ENCODE results near the gene TTC16.

GRCh38 chr9:127753622-127754021 is 37.7 kb downstream of the TTC16 start:
- TF ChIP-seq RAD21 (IDR thresholded peaks at IDR 0.05) (no peak), CTCF (IDR thresholded peaks at IDR 0.05; ENCODE audit: low read depth, low read length, missing input control) (no peak), MAX (IDR thresholded peaks at IDR 0.05) (no peak), EGR1 (IDR thresholded peaks at IDR 0.05; ENCODE audit: low read depth in 2 of 2) (no peak), REST (IDR thresholded peaks at IDR 0.05) (no peak), YY1 (IDR thresholded peaks at IDR 0.05) (no peak), JUND (IDR thresholded peaks at IDR 0.05) (no peak), ZBTB33 (IDR thresholded peaks at IDR 0.05) (no peak), SP1 (IDR thresholded peaks at IDR 0.05) (no peak), GABPA (IDR thresholded peaks at IDR 0.05 in 1 of 2, conservative IDR thresholded peaks at IDR 0.05 in 1 of 2) (no peak)
